Mucosa of gallbladder (tissue), 1 donor: ENCODE measurements around the gene PCGF3. TPM values are rescaled to one million over a fixed set of nuclear protein-coding genes. Genes with fewer than 3 reads are reported as not detected.
"Not testable (repeated sequence)": the region's sequence is repeated elsewhere in the genome, so short reads cannot be mapped to it uniquely, and the experiment has no call there.

Source experiments
- DNase-seq: peaks from one replicate; pipeline ENCODE4 v3.0.0-alpha.2; 2020; ENCODE audit warnings: low spot score
- total RNA-seq: library from RNA; stranded (reverse); gene quantifications from one replicate; pipeline ENCODE4 v1.2.1, GENCODE V29; 2021
- donor health status: DM: no; HTN: no; CAD: no.

Gene PCGF3
- total RNA-seq, 1 donor from 2014 or later, result 60.6 TPM

- DNase-seq, result not testable (repeated sequence)
Observed at GRCh38 chr4:668219-668618, 37.4 kb upstream of the PCGF3 start.

- DNase-seq, result not testable (repeated sequence)
Observed at GRCh38 chr4:669806-670559, 35.6 kb upstream of the PCGF3 start.

GRCh38 chr4:671769-672168 lies 33.9 kb upstream of the PCGF3 start:
- no peak for DNase-seq

GRCh38 chr4:673349-674091 lies 32.1 kb upstream of the PCGF3 start:
- DNase-seq, result no peak

GRCh38 chr4:674172-675035 lies 31.2 kb upstream of the PCGF3 start, which contains the start of the genes ATP5ME and MYL5:
TSS of gene ATP5ME (minus strand) at chr4:674276. CDS start at chr4:674247, 29 bp downstream.
TSS of gene MYL5 (plus strand) at chr4:674542. CDS start at chr4:678027, 3,485 bp downstream.
- peak; percentile 97 for DNase-seq

- no peak for DNase-seq
Observed at GRCh38 chr4:675036-675882, 30.4 kb upstream of the PCGF3 start.

- DNase-seq, result no peak
Observed at GRCh38 chr4:675980-676870, 29.4 kb upstream of the PCGF3 start.

- no peak for DNase-seq
Observed at GRCh38 chr4:676871-677235, 28.8 kb upstream of the PCGF3 start.

GRCh38 chr4:677431-678293 lies 28.0 kb upstream of the PCGF3 start:
- DNase-seq, result peak; percentile 57

- no peak for DNase-seq
Observed at GRCh38 chr4:678331-679103, 27.1 kb upstream of the PCGF3 start.

- no peak for DNase-seq
Observed at GRCh38 chr4:679104-679481, 26.5 kb upstream of the PCGF3 start.

GRCh38 chr4:679629-680028 lies 26.0 kb upstream of the PCGF3 start:
- no peak for DNase-seq

- no peak for DNase-seq
Observed at GRCh38 chr4:680091-680490, 25.5 kb upstream of the PCGF3 start.

GRCh38 chr4:680551-680927 lies 25.1 kb upstream of the PCGF3 start:
- no peak for DNase-seq

- DNase-seq, result no peak
Observed at GRCh38 chr4:680928-681645, 24.5 kb upstream of the PCGF3 start.

GRCh38 chr4:681736-682451 lies 23.7 kb upstream of the PCGF3 start:
- DNase-seq, result no peak
